Testis (tissue), 3 donors: Measurements from ENCODE around the gene OXCT1. TPM values are rescaled to one million over a fixed set of nuclear protein-coding genes. Genes with fewer than 3 reads are reported as not detected.

Experiments used
- DNase-seq: peaks from one replicate; pipeline ENCODE4 v3.0.0-alpha.2; 2019
- H3K27ac ChIP-seq, 2 donors: fragments of 200-600 bp; sonication (generic); one replicate each; pipeline ENCODE4 v1.5.1; 2019
- H3K27me3 ChIP-seq: fragments of 200-600 bp; sonication (generic); one replicate; pipeline ENCODE4 v1.5.1; 2019
- H3K36me3 ChIP-seq: fragments of 200-600 bp; sonication (generic); one replicate; pipeline ENCODE4 v1.5.1; 2017; ENCODE audit warnings: low read depth; ENCODE audit errors: missing control alignments
- H3K4me1 ChIP-seq: fragments of 200-600 bp; sonication (generic); one replicate; pipeline ENCODE4 v1.5.1; 2019
- H3K4me3 ChIP-seq, 2 donors: fragments of 200-600 bp; sonication (generic); one replicate each; pipeline ENCODE4 v1.5.1; 2017 to 2019
- H3K9me3 ChIP-seq: fragments of 200-600 bp; sonication (generic); one replicate; pipeline ENCODE4 v1.5.1; 2017
- CTCF ChIP-seq, 3 experiments: fragments of 450-650 bp in 2 of 3; fragments of 200-600 bp in 1 of 3; sonication (generic) in 1 of 3; IDR thresholded peaks; one replicate each; pipeline ENCODE4 v1.5.1; 2016 to 2019; ENCODE audit warnings: antibody characterized with exemption in 3 of 3, mild to moderate bottlenecking in 2 of 3, moderate library complexity in 1 of 3
- POLR2A ChIP-seq: fragments of 450-650 bp; IDR thresholded peaks from one replicate; pipeline ENCODE4 v1.6.1; 2017; ENCODE audit warnings: antibody characterized with exemption, mild to moderate bottlenecking, moderate library complexity
- WGBS, 2 donors: methylation state at CpG; one replicate each; pipeline ENCODE4 v1.1.5; 2018; 5-methylcytosine and 5-hydroxymethylcytosine counted together
- intact Hi-C: fragments of 100-400 bp; cut with DNase I; formaldehyde crosslinking; loops from one replicate; pipeline ENCODE4 v1.15.1; 2023; ENCODE audit warnings: low total_unique reads
- polyA plus RNA-seq: library from polyadenylated mRNA; stranded (reverse); fragments of 350-450 nt; fragmentation: Illumina TruSeq; extraction: RNeasy Lipid Tissue Mini Kit (QIAGEN cat#74804); gene quantifications from one replicate; pipeline ENCODE4 v1.2.3, GENCODE V29; 2014; ENCODE audit warnings: low read depth, low replicate concordance; ENCODE audit not compliant: insufficient read depth
- total RNA-seq, 2 donors: library from RNA; depleted of rRNA; stranded (reverse); fragments of >200 nt; gene quantifications; one replicate each; pipeline ENCODE4 v1.2.3, GENCODE V29; 2016

OXCT1 gene
- total and polyA plus RNA-seq, 3 donors from 2014 or later, result 11.7 to 22.7 (median 16.5) TPM

GRCh38 chr5:41835645-41836044 is 34.6 kb downstream of the OXCT1 start:
- Histone ChIP-seq H3K4me3 (no peak overlapping the region), H3K27me3 (no peaks in the 10 kb centered on the region), H3K27ac (no peak overlapping the region), H3K36me3 (no peaks in the 10 kb centered on the region), H3K9me3 (no peaks in the 10 kb centered on the region), H3K4me1 (no peaks in the 10 kb centered on the region)
- no peak for TF ChIP-seq CTCF (IDR thresholded peaks at IDR 0.05)
- no peak for TF ChIP-seq POLR2A
- WGBS, 2 donors, result 48 to 54% methylated on average over 3 of the region's 3 CpGs
- no peak for DNase-seq
- intact Hi-C loops, result no loop called here

- WGBS, 2 donors, result 61 to 79% methylated on average over 1 of the region's 1 CpG
- Histone ChIP-seq H3K36me3 (no peaks in the 10 kb centered on the region), H3K4me3 (no peak overlapping the region)
Measured at GRCh38 chr5:41834506-41834905, 35.7 kb downstream of the OXCT1 start.

GRCh38 chr5:41832430-41832829 is 37.8 kb downstream of the OXCT1 start:
- H3K4me3 ChIP-seq, result no peak overlapping the region
- WGBS, 2 donors, result 75 to 84% methylated on average over 3 of the region's 3 CpGs
- no peak for DNase-seq
- no peak overlapping the region for H3K27ac ChIP-seq
- H3K9me3 ChIP-seq, result no peaks in the 10 kb centered on the region
- H3K4me1 ChIP-seq, result no peaks in the 10 kb centered on the region
- no peaks in the 10 kb centered on the region for H3K27me3 ChIP-seq
- TF ChIP-seq POLR2A (no peak), CTCF (IDR thresholded peaks at IDR 0.05) (no peak)
- no peaks in the 10 kb centered on the region for H3K36me3 ChIP-seq
- intact Hi-C loops, result no loop called here

More at GRCh38 chr5:41834506-41834905, 35.7 kb downstream of the OXCT1 start:
- no peak for TF ChIP-seq CTCF (IDR thresholded peaks at IDR 0.05)
- no peak for TF ChIP-seq POLR2A
- Histone ChIP-seq H3K27ac (no peak overlapping the region), H3K9me3 (no peaks in the 10 kb centered on the region), H3K4me1 (no peaks in the 10 kb centered on the region), H3K27me3 (no peaks in the 10 kb centered on the region)
- intact Hi-C loops, result no loop called here
- DNase-seq, result no peak

- H3K4me3 ChIP-seq, result no peak overlapping the region
- intact Hi-C loops, result no loop called here
- H3K36me3 ChIP-seq, result no peaks in the 10 kb centered on the region
- H3K27ac ChIP-seq, result no peak overlapping the region
- WGBS, 2 donors, result 91 to 94% methylated on average over 3 of the region's 3 CpGs
- H3K9me3 ChIP-seq, result no peaks in the 10 kb centered on the region
- no peaks in the 10 kb centered on the region for H3K4me1 ChIP-seq
- DNase-seq, result no peak
- H3K27me3 ChIP-seq, result no peaks in the 10 kb centered on the region
- TF ChIP-seq POLR2A, result no peak
- TF ChIP-seq CTCF (IDR thresholded peaks at IDR 0.05), result no peak
Measured at GRCh38 chr5:41831155-41831554, 39.1 kb downstream of the OXCT1 start.

GRCh38 chr5:41827792-41828191 is 42.4 kb downstream of the OXCT1 start:
- Histone ChIP-seq H3K27me3 (no peaks in the 10 kb centered on the region), H3K4me1 (no peaks in the 10 kb centered on the region), H3K4me3 (no peak overlapping the region), H3K36me3 (no peaks in the 10 kb centered on the region), H3K9me3 (no peaks in the 10 kb centered on the region), H3K27ac (no peak overlapping the region)
- DNase-seq, result no peak
- TF ChIP-seq CTCF (IDR thresholded peaks at IDR 0.05) (no peak), POLR2A (no peak)
- 95 to 100% methylated on average over 1 of the region's 1 CpG for WGBS, 2 donors
- intact Hi-C loops, result no loop called here
